Measurements from ENCODE around the gene WDR46.

DNA sequence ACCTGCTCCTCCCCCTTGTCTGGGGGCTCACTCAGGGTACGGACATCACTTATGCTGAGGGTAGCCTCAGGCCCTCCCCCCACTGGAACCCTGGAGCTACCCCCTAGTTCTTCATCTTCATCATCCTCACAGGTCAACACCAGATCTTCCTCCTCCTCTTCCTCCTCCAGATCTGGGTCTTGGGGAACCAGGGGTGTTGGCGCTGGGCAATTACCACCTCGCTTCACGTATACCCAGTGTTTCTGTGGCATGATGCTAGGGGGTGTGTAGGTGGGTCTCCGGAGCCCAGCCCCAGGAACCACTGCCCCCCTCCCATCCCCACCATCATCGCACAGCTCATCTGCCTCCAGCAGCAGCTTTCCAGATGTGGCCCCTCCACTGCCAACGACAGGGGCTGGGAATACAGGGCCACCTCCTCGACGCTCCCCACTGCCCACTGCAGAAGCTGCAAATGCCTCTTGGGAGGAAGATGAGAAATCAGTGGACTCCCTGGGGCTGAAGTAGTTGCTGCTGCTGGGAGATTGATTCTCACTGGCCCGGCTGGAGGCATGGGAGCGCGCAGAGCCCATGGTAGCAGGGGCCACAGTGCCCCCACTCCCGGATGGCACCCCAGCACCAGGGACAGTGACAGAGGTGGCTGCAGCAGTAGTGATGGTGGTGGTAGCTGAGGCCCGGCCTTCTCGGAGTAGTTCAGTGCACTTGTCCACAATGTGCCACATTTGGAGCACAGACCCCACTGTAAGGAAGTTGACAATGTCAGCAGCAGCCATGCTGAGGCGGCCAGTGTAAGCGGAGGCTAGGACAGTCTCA is 27.0 kb upstream of the WDR46 start:
- TF ChIP-seq POLR2A (IDR thresholded peaks at IDR 0.05; ENCODE audit: low read depth, low read length) (no peak), POLR2AphosphoS5 (IDR thresholded peaks at IDR 0.05; ENCODE audit: insufficient read depth, low read depth, low read length) (no peak), EZH2 (IDR thresholded peaks at IDR 0.05; ENCODE audit: borderline replicate concordance, low read depth, low read length, severe bottlenecking) (no peak), FOS (IDR thresholded peaks at IDR 0.05; ENCODE audit: borderline replicate concordance, insufficient read depth, low read length) (no peak), GATA2 (IDR thresholded peaks at IDR 0.05; ENCODE audit: insufficient read depth, insufficient read length, low read depth, low read length) (no peak)
- TF ChIP-seq, protein P1, sequence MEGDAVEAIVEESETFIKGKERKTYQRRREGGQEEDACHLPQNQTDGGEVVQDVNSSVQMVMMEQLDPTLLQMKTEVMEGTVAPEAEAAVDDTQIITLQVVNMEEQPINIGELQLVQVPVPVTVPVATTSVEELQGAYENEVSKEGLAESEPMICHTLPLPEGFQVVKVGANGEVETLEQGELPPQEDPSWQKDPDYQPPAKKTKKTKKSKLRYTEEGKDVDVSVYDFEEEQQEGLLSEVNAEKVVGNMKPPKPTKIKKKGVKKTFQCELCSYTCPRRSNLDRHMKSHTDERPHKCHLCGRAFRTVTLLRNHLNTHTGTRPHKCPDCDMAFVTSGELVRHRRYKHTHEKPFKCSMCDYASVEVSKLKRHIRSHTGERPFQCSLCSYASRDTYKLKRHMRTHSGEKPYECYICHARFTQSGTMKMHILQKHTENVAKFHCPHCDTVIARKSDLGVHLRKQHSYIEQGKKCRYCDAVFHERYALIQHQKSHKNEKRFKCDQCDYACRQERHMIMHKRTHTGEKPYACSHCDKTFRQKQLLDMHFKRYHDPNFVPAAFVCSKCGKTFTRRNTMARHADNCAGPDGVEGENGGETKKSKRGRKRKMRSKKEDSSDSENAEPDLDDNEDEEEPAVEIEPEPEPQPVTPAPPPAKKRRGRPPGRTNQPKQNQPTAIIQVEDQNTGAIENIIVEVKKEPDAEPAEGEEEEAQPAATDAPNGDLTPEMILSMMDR (IDR thresholded peaks at IDR 0.05; ENCODE audit: extremely low read depth in 1 of 2, insufficient read depth in 1 of 2, low read depth in 1 of 2, low read length in 2 of 2): no peak
- TF ChIP-seq, protein P2, sequence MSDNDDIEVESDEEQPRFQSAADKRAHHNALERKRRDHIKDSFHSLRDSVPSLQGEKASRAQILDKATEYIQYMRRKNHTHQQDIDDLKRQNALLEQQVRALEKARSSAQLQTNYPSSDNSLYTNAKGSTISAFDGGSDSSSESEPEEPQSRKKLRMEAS (IDR thresholded peaks at IDR 0.05; ENCODE audit: insufficient read depth, insufficient read length): no peak
